Spleen (tissue), 11 donors: Measurements from ENCODE around the gene COL1A1. TPM values are rescaled to one million over a fixed set of nuclear protein-coding genes. Genes with fewer than 3 reads are reported as not detected.

Experiments used
- DNase-seq: peaks from one replicate; pipeline ENCODE4 v3.0.0-alpha.2; 2020
- H3K27ac ChIP-seq, 8 donors: fragments of 200-600 bp; sonication (generic) in 7 of 8; 1 replicate in 4 of 8; 2 replicates in 4 of 8; pipeline versions ENCODE4 v1.5.0 to v1.8.0; 2016 to 2021; ENCODE audit warnings: inconsistent platforms in 4 of 8, mild to moderate bottlenecking in 4 of 8, moderate library complexity in 1 of 8
- H3K27me3 ChIP-seq, 7 donors: fragments of 200-600 bp; sonication (generic) in 6 of 7; replicated peaks in 1 of 7; 1 replicate in 4 of 7; 2 replicates in 3 of 7; pipeline versions ENCODE4 v1.5.0 to v1.8.0; 2016 to 2021; ENCODE audit warnings: inconsistent platforms in 3 of 7, mild to moderate bottlenecking in 1 of 7
- H3K36me3 ChIP-seq, 6 donors: fragments of 200-600 bp; sonication (generic) in 5 of 6; 1 replicate in 4 of 6; 2 replicates in 2 of 6; pipeline versions ENCODE4 v1.5.0 to v1.8.0; 2016 to 2021; ENCODE audit warnings: inconsistent platforms in 2 of 6
- H3K4me1 ChIP-seq, 6 donors: fragments of 200-600 bp; sonication (generic) in 5 of 6; 1 replicate in 3 of 6; 2 replicates in 3 of 6; pipeline versions ENCODE4 v1.5.0 to v1.8.0; 2016 to 2021; ENCODE audit warnings: inconsistent platforms in 3 of 6
- H3K4me3 ChIP-seq, 8 donors: fragments of 200-600 bp; sonication (generic) in 7 of 8; 1 replicate in 4 of 8; 2 replicates in 4 of 8; pipeline versions ENCODE4 v1.5.0 to v1.8.0; 2016 to 2021; ENCODE audit warnings: inconsistent platforms in 4 of 8, mild to moderate bottlenecking in 4 of 8, moderate library complexity in 2 of 8
- H3K9me3 ChIP-seq, 8 donors: fragments of 200-600 bp; sonication (generic) in 7 of 8; 1 replicate in 4 of 8; 2 replicates in 4 of 8; pipeline versions ENCODE4 v1.5.0 to v1.8.0; 2016 to 2021; ENCODE audit warnings: inconsistent platforms in 4 of 8
- CTCF ChIP-seq, 11 experiments: fragments of 200-600 bp in 7 of 11; fragments of 450-650 bp in 4 of 11; sonication (generic) in 4 of 11; IDR thresholded peaks in 8 of 11; conservative IDR thresholded peaks in 3 of 11; 1 replicate in 7 of 11; 2 replicates in 4 of 11; pipeline versions ENCODE4 v1.4.0 to v1.8.0; 2016 to 2021; ENCODE audit warnings: antibody characterized with exemption in 11 of 11, inconsistent platforms in 4 of 11, mild to moderate bottlenecking in 1 of 11
- POLR2A ChIP-seq, 3 donors: fragments of 450-650 bp; IDR thresholded peaks; one replicate each; pipeline ENCODE4 v1.5.1; 2017; ENCODE audit warnings: antibody characterized with exemption in 3 of 3, mild to moderate bottlenecking in 1 of 3
- POLR2AphosphoS5 ChIP-seq, 3 donors: sonication (generic); formaldehyde crosslinking; IDR thresholded peaks; one replicate each; pipeline ENCODE4 v1.5.1; 2017; ENCODE audit warnings: antibody characterized with exemption in 3 of 3
- WGBS, 5 donors: extraction: QIAGEN DNeasy Blood & Tissue Kit in 3 of 5; methylation state at CpG; one replicate each; pipeline versions ENCODE4 v1.1.5 to v1.1.7; 2013 to 2018; 5-methylcytosine and 5-hydroxymethylcytosine counted together
- intact Hi-C: fragments of 100-400 bp; cut with DNase I; formaldehyde crosslinking; loops from one replicate; pipeline ENCODE4 v1.15.0; 2023; ENCODE audit warnings: low total_unique reads
- polyA plus RNA-seq, 3 donors: library from polyadenylated mRNA; stranded (reverse); fragments of 200-250 nt; gene quantifications; one replicate each; pipeline ENCODE4 v1.2.1, GENCODE V29; 2013
- total RNA-seq, 7 donors: library from RNA; depleted of rRNA in 3 of 7; stranded (reverse); fragments of >200 nt in 3 of 7; fragmentation: NEBNext Ultra II Directional in 4 of 7; extraction: Animal tissue kit (Norgen Biotek cat#: 25700) in 4 of 7; gene quantifications; one replicate each; pipeline versions ENCODE4 v1.1.0 to v1.2.1, GENCODE V29; 2016 to 2021
- donor health status: healthy with polysubstance abuse.
- donor health status: DM: no; HTN: no; CAD: no; lungs with moderate emphysema.
- donor health status: DM: no; HTN: no; CAD: no.
- donor health status: Bipolar disorder and iron deficiency.
- donor health status: healthy.
- donor health status: DM: no; HTN: no; CAD: no.
- donor health status: DM: yes; HTN: yes; CAD: no.

The COL1A1 gene
- total and polyA plus RNA-seq, 10 donors: 7.1 to 458 (median 46.9) TPM

DNA sequence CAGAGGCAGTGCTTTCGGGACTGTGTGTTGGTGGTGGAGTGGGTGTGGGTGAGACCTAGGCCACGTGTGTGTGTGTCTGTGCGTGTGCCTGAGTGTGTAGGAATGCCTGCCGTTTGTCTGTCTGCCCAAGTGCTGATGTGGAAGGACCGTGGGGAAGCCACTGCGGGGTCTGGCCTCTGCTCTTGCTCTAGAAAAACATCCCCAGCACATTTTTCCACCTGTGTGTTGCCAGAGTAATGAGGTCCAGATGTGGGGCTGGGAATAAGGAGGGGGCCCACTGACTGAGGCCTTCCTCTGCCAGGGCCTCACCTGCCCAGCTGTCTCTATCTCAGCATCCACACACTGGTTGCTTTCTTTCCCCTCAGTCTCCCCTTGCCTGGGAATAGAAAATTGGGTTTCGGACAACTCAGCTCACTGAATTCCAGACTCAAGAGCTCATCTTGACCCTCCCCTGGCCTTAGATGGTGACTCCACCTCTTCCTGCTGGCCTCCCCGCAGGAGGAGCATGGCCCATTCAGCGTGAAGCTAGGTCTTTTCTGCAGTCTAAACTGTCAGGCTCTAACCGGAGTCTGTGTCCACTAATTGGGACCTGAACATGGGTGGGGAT lies 28.0 kb downstream of the COL1A1 start:
- no peaks in the 10 kb centered on the region for H3K9me3 ChIP-seq
- intact Hi-C loops: no loop called here
- peaks cover 9 to 36% (median 19%) of the 10 kb centered on the region in 6 donors for H3K4me1 ChIP-seq
- WGBS, 5 donors: 52 to 80% (median 73%) methylated on average over 10 of the region's 10 CpGs
- no peaks in the 10 kb centered on the region for H3K36me3 ChIP-seq
- peaks cover 0 to 4% (median 0%) of the 10 kb centered on the region in 7 donors for H3K27me3 ChIP-seq
- TF ChIP-seq POLR2AphosphoS5 (IDR thresholded peaks at IDR 0.05): no peak
- no peak for TF ChIP-seq POLR2A (IDR thresholded peaks at IDR 0.05)
- no peak for TF ChIP-seq CTCF (IDR thresholded peaks at IDR 0.05 in 8 of 11, conservative IDR thresholded peaks at IDR 0.05 in 3 of 11)
- H3K27ac ChIP-seq: peak overlapping the region in 1 of 8 donors; percentile 21
- H3K4me3 ChIP-seq: no peak overlapping the region
- DNase-seq: no peak

- peaks cover 4 to 35% (median 14%) of the 10 kb centered on the region in 6 donors for H3K4me1 ChIP-seq
- no peaks in the 10 kb centered on the region for H3K36me3 ChIP-seq
- no peak for TF ChIP-seq CTCF (IDR thresholded peaks at IDR 0.05 in 8 of 11, conservative IDR thresholded peaks at IDR 0.05 in 3 of 11)
- no peak for TF ChIP-seq POLR2A (IDR thresholded peaks at IDR 0.05)
- no peak for TF ChIP-seq POLR2AphosphoS5 (IDR thresholded peaks at IDR 0.05)
- peak overlapping the region in 1 of 8 donors; percentile 21 for H3K27ac ChIP-seq
- 73 to 85% (median 85%) methylated on average over 6 of the region's 6 CpGs for WGBS, 5 donors
- peaks cover 0 to 7% (median 0%) of the 10 kb centered on the region in 7 donors for H3K27me3 ChIP-seq
- no peaks in the 10 kb centered on the region for H3K9me3 ChIP-seq
- intact Hi-C loops: no loop called here
- no peak overlapping the region for H3K4me3 ChIP-seq
- no peak for DNase-seq
Measured at GRCh38 chr17:50172936-50173334, 28.5 kb downstream of the COL1A1 start.

DNA sequence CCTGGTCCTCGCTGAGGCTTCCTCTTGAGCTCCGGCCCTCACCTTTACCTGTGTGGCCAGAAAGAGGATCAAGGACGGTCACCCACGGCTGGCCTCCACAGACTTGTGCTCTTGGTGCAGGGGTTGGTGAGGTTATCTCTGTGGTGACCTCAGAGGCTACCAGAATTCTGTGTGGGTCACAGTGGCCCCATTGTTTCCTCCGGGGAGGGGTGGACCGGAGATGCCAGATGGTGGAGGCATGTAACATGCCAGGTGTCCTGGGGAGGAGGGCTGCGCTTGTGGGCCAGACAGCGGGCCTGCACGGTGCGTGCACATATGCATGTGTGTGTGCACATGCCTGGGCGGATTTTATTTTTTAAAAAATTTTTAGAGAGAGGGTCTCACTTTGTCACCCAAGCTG lies 29.3 kb downstream of the COL1A1 start:
- no peak for DNase-seq
- TF ChIP-seq POLR2A (IDR thresholded peaks at IDR 0.05) (no peak), CTCF (IDR thresholded peaks at IDR 0.05 in 8 of 11, conservative IDR thresholded peaks at IDR 0.05 in 3 of 11) (no peak), POLR2AphosphoS5 (IDR thresholded peaks at IDR 0.05) (no peak)
- intact Hi-C loops: no loop called here
- H3K4me1 ChIP-seq: peaks cover 0 to 27% (median 9%) of the 10 kb centered on the region in 6 donors
- H3K27ac ChIP-seq: no peak overlapping the region
- no peaks in the 10 kb centered on the region for H3K9me3 ChIP-seq
- H3K27me3 ChIP-seq: peaks cover 0 to 7% (median 0%) of the 10 kb centered on the region in 7 donors
- no peak overlapping the region for H3K4me3 ChIP-seq
- no peaks in the 10 kb centered on the region for H3K36me3 ChIP-seq
- WGBS, 5 donors: 90 to 97% (median 91%) methylated on average over 9 to 11 of the region's 11 CpGs

GRCh38 chr17:50171371-50172071 lies 29.9 kb downstream of the COL1A1 start:
- WGBS, 5 donors: 90 to 96% (median 93%) methylated on average over 14 to 17 of the region's 17 CpGs
- Histone ChIP-seq H3K9me3 (no peaks in the 10 kb centered on the region), H3K4me1 (peaks cover 0 to 24% (median 8%) of the 10 kb centered on the region in 6 donors), H3K27me3 (peaks cover 0 to 7% (median 0%) of the 10 kb centered on the region in 7 donors), H3K36me3 (no peaks in the 10 kb centered on the region), H3K4me3 (no peak overlapping the region), H3K27ac (no peak overlapping the region)
- TF ChIP-seq POLR2A (IDR thresholded peaks at IDR 0.05) (no peak), CTCF (IDR thresholded peaks at IDR 0.05 in 8 of 11, conservative IDR thresholded peaks at IDR 0.05 in 3 of 11) (no peak), POLR2AphosphoS5 (IDR thresholded peaks at IDR 0.05) (no peak)
- no peak for DNase-seq
- intact Hi-C loops: no loop called here
